Nucleus accumbens (tissue), 56 donors: ENCODE results near the gene LAMTOR1.

Source experiments
- DNase-seq, 56 donors: peaks; one replicate each; lab custom pipeline; 2025; lab: John Stamatoyannopoulos, UW

LAMTOR1 gene

GRCh38 chr11:72120930-72121329 is 17.8 kb upstream of the LAMTOR1 start:
- DNase-seq = no peak

- no peak for DNase-seq
These were observed 16.1 kb upstream of the LAMTOR1 start for GRCh38 chr11:72119198-72119597.

- no peak for DNase-seq
These were observed 13.1 kb upstream of the LAMTOR1 start for GRCh38 chr11:72116019-72116755.

DNA sequence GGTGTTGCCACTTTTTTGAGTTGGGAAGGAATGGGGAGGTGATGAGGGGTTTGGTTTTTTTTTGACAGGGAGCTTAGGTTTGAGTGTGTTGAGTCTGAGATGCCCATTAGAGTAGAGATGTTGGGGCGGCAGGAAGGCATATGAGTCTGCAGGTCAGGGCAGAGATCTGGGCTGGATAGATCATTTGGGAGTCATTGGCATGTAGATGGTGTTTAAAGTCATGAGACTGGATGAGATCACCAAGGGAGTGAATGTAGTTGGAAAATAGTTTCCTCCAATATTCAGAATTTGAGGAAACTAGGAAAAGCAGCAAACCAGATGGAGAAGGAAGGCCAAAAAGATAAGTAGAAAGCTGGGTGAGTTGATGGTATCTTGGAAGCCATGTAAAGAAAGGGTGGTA is 11.5 kb upstream of the LAMTOR1 start:
- no peak for DNase-seq

GRCh38 chr11:72112978-72113808 is 10.1 kb upstream of the LAMTOR1 start:
- no peak for DNase-seq

- DNase-seq = peak; percentile 80 to 99 (median 97)
These were observed 9.3 kb upstream of the LAMTOR1 start, which contains the start of gene ANAPC15 for GRCh38 chr11:72112143-72112977. Gene ANAPC15 (minus strand): TSS chr11:72112695. CDS start chr11:72111276, 1,419 bp downstream.

DNA sequence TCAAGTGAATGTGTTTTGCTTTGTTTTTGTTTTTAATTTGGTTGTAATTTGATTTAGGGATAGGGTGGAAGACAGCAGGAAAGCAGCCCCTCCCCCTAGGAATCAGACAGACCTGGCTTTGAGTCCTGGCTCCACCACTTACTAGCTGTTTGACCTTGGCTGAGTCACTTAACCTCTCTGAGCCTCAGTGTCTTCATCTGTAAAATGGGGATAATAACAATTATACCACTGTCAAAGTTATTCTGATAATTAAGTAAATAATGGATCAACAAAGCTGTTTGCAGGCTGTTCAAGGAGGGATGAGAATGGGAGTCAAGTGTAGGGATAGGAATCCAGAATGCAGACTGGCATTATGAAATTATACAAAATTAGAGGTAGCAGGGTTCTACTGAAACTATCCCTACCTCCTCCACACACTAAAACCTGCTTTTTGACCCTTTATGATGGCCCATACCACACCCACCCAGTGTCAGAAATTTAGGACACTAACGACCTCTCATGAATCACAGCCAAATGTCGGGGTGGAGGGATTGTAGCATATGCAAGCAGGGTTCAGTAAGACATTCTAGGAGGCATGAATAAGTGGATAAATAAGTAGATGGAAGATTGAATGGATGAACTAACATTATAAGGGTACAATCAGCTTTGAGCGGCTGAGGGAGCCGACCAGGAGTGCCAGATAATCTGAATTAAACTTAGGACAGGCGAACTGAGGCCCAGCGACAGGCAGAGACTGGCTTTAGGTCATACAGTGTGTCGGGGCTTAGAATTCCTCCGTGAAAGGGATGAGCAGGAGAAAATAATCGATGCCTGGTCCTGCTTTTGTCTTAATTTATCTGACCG is 8.4 kb upstream of the LAMTOR1 start:
- no peak for DNase-seq

DNA sequence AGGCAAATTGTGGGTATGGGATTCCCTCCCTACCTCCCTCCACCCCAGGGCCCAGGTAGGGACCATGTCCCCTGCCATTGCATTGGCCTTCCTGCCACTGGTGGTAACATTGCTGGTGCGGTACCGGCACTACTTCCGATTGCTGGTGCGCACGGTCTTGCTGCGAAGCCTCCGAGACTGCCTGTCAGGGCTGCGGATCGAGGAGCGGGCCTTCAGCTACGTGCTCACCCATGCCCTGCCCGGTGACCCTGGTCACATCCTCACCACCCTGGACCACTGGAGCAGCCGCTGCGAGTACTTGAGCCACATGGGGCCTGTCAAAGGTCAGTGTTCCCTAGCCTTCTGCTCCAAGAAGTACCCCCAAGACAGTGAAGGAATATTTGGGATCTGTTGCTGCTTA is 2.8 kb upstream of the LAMTOR1 start, which contains the start of gene TOMT:
Gene TOMT, plus strand, starts transcription at position 37 of the 400 bp plus-strand sequence. Its CDS starts 28 bp downstream, at position 65.
- no peak for DNase-seq

DNA sequence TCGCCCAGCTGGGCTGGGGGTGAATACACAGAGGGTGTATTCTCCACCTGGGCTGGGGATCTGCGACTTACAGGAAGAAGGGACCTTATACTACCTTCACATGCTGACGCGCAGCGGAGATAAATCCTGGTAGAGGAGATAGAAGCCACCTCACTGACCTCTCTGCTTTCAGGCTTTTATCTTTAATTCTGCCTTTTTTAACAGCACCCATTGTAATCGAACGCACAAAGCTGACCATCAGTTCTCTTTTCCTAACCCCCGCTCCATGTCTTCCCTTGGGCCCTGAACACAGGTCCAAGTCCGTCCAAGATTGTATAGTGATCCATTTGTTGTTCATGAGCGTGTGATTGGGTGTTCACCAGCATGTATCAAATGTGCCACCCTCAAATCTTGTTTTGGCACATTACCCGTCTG is 664 bp upstream of the LAMTOR1 start:
- DNase-seq = peak in 1 of 56 donors; percentile 61

DNA sequence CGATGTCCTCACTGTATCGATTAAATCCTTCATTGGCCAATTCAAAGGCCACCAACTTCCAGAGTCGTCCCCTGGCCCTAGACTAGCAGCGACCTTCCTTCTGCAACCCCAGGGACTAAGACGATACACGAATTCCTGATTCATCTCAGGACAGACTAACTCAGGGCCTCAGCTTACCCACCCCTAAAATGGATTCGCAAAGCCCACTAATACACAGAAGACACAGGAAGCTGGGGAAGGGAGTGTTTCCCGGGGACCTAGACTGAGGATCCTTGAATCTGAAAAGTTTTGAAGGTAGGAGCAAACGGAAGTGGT is 509 bp downstream of the LAMTOR1 start:
- no peak for DNase-seq

DNA sequence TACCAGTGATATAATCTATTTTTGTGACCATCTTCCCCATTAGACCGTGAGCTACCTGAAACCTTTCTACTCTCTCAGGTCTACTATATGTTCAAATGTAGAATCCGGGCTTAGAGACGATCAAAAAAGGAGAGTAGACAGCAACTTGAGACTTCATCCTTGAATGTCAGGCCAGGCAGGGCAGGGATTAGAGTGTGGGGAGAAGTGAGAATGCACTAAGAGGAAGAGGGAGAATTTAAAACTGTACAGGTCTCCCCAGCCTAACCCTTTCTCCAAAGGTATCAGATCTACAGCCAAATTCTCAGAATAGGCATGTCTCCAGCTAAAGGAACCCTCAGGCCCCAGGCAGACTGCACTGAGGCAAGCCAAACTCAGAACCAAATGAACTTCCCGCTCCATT is 935 bp downstream of the LAMTOR1 start:
- no peak for DNase-seq

DNA sequence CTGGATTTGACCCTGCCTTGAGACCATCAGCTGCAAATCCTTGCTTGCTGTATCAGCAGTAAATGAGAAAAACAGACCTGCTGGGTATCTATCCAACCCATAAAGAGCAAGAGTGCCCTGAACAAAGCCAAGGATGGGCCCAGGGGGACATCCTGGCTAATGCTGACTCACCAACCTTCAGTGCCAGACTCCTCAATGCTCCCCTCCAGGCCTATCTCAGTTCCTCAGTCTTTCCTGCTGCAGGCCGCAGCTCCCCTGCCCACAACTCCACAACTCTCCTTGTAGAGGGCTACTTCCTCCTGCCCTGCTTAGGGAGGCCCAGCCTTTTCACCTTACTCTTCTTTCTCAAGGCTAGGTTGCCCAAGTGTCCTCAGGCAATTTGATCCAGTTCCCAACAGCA is 2.6 kb downstream of the LAMTOR1 start:
- DNase-seq = no peak

- DNase-seq = no peak
These were observed 3.1 kb downstream of the LAMTOR1 start for GRCh38 chr11:72100009-72100408.

DNA sequence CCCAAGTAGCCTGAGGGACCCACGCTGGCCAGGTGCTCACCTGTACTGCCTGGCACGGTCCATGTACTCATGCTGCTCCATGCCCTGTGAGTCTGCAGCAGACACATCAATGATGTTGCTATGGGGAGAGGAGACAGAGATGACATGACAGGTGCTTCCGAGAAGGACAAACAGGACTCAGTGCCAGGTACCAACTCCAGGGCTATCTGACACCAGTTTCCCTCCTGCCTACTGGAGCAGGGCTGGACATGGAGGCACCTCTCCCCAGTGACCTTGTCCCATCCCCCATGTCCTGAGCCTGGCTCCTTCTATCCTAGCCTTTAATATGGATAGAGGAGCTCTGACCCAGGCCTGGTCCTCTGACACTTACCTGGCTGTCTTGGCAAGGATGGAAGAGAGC is 4.4 kb downstream of the LAMTOR1 start:
- no peak for DNase-seq

GRCh38 chr11:72091292-72091691 is 11.8 kb downstream of the LAMTOR1 start:
- DNase-seq = peak in 52 of 56 donors; percentile 10 to 85 (median 46)

DNA sequence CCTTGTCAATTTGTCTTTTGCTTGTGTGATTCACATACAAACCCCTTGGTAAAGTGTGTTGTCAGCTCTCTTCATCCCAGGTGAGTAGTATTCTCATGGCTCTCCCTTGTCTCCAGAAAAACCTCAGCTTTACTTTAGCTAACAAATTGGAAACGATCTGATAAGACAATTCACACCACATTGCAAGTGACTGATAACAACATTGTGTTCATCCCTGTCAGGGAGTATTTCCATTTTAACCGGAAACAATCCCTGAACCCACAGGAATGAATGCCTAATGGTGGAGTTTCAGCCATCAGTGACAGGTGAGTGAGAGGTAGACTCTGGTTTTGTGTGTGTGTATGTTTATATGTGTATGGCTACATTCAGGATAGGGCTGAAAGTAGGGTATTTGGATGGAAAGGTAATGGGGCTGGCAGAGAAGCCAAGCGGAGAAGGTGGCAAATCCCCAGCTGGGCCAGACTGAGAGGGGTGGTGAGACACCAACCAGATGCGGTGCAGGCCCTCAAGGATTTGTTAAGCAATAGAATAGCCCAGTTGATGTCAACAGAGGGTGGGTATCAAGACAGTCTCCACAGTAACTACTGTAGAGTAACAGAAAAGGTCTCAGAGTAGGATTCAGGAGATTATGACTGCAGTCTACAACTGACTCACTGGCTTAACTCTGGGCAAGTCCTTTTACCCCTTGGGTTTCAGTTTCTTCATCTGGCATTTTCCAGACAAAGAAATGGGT is 14.9 kb downstream of the LAMTOR1 start:
- DNase-seq = no peak

DNA sequence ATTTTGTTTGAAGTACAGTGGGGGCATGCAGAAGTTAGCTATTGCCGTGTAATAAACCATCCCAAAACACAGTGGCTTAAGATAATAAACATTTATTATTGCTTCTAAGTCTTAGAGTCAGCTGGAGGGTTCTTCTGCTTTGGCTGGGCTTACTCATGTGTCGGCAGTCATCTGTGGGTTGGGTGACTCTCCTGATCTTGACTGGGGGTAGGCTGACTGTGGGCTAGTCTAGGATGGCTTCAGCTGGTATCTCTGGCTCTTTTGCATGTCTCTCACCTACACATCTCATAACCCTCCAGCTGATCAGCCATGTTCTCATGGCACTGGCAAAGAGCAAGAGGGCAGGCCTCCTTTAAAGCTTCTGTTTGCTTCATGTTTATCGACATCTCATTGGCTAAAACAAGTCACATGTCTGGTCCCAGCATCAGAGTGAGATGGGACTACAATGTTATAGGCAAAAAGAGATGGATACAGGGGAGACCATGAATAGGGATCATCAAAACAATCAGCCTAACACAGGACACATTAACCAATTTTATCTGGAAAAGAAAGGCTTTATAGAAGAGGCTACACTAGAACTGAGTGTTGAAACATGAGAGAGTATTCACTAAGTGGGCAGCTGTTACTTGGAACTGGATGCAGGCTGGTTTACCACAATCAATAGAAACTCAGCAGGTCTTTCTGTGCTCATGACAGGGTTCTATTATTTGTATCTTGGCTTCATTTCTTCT is 17.3 kb downstream of the LAMTOR1 start:
- peak in 32 of 56 donors; percentile 10 to 79 (median 32) for DNase-seq

GRCh38 chr11:72084965-72085364 is 18.1 kb downstream of the LAMTOR1 start:
- DNase-seq = no peak

- no peak for DNase-seq
These were observed 19.0 kb downstream of the LAMTOR1 start for GRCh38 chr11:72084076-72084475.
